A549 (cell line): ENCODE results near the gene ZIC1. TPM values are rescaled to one million over a fixed set of nuclear protein-coding genes. Genes with fewer than 3 reads are reported as not detected.

ENCODE experiments used
- ATAC-seq, 2 experiments: fragments of 200-7000 bp in 1 of 2; fragments of >200 bp in 1 of 2; cut with Nextera tagmentation in 1 of 2; cut with Tn5 transposase in 1 of 2; 3 replicates each; pipeline versions ENCODE4 v1.8.0 to v1.9.1; 2018 to 2020; ENCODE audit warnings: mild to moderate bottlenecking in 1 of 2, moderate library complexity in 1 of 2
- CTCF ChIA-PET: fragments of 300-600 bp; sonication (Branson Sonifier 250); formaldehyde crosslinking; extraction: SDS; loops from one replicate; lab custom pipeline; 2021; ENCODE audit warnings: antibody characterized with exemption, inconsistent platforms; lab: Yijun Ruan, JAX
- POLR2A ChIA-PET: fragments of 350-600 bp; formaldehyde crosslinking; extraction: SDS; loops from one replicate; lab custom pipeline; 2021; ENCODE audit warnings: antibody characterized with exemption, inconsistent platforms; lab: Yijun Ruan, JAX
- DNase-seq, 2 experiments: peaks; one replicate each; pipeline versions ENCODE4 v3.0.0 to v3.0.0-alpha.2; 2011 to 2016; ENCODE audit warnings: low read depth in 1 of 2, low spot score in 1 of 2
- FAIRE-seq: peaks from 2 replicates; lab custom pipeline; 2011; peaks lifted over from hg19 to GRCh38; lab: Jason Lieb, UNC
- H3K27ac ChIP-seq, 2 experiments: fragments of >200 bp; sonication (Bioruptor Twin); formaldehyde crosslinking; 3 replicates each; pipeline ENCODE4 v1.5.1; 2016 to 2017
- H3K4me1 ChIP-seq: fragments of >200 bp; sonication (Bioruptor Twin); formaldehyde crosslinking; 3 replicates; pipeline ENCODE4 v1.6.1; 2016
- H3K4me2 ChIP-seq: fragments of >200 bp; sonication (Bioruptor Twin); formaldehyde crosslinking; 3 replicates; pipeline ENCODE4 v1.6.1; 2016
- H3K4me3 ChIP-seq: fragments of >200 bp; sonication (Bioruptor Twin); formaldehyde crosslinking; 3 replicates; pipeline ENCODE4 v1.5.1; 2016
- H3K9me3 ChIP-seq: fragments of >200 bp; sonication (Bioruptor Twin); formaldehyde crosslinking; 3 replicates; pipeline ENCODE4 v1.6.1; 2016
- CEBPB ChIP-seq, 2 experiments: fragments of >200 bp in 1 of 2; sonication (Bioruptor Twin) in 1 of 2; formaldehyde crosslinking in 1 of 2; IDR thresholded peaks; 2 replicates each; pipeline ENCODE4 v1.6.1; 2012 to 2016
- CTCF ChIP-seq: fragments of >200 bp; sonication (Bioruptor Twin); formaldehyde crosslinking; IDR thresholded peaks from 3 replicates; pipeline ENCODE4 v1.5.1; 2016
- EHMT2 ChIP-seq: fragments of 200-600 bp; sonication (generic); IDR thresholded peaks from 2 replicates; pipeline ENCODE4 v1.6.1; 2016; ENCODE audit warnings: antibody characterized with exemption, low read depth, mild to moderate bottlenecking, moderate library complexity
- ELK1 ChIP-seq: fragments of 150-350 bp; IDR thresholded peaks from 2 replicates; pipeline ENCODE4 v1.6.1; 2014; ENCODE audit warnings: low read depth, mild to moderate bottlenecking, low read length
- FOSB ChIP-seq: fragments of 250-450 bp; sonication (Bioruptor Pico); IDR thresholded peaks from 2 replicates; pipeline ENCODE4 v1.5.0; 2020; ENCODE audit warnings: mild to moderate bottlenecking, moderate library complexity
- FOXS1 ChIP-seq: fragments of 250-450 bp; sonication (Bioruptor Pico); IDR thresholded peaks from 2 replicates; pipeline ENCODE4 v1.5.0; 2020; ENCODE audit warnings: mild to moderate bottlenecking, moderate library complexity
- GATA3 ChIP-seq: IDR thresholded peaks from 2 replicates; pipeline ENCODE4 v1.6.1; 2012; ENCODE audit warnings: borderline replicate concordance
- HDAC2 ChIP-seq: fragments of 200-600 bp; sonication (generic); IDR thresholded peaks from 2 replicates; pipeline ENCODE4 v1.6.1; 2016
- HEYL ChIP-seq: fragments of 250-450 bp; sonication (Bioruptor Pico); IDR thresholded peaks from 2 replicates; pipeline ENCODE4 v1.8.0; 2021; ENCODE audit warnings: mild to moderate bottlenecking, moderate library complexity
- HOXB13 ChIP-seq: fragments of 250-450 bp; sonication (Bioruptor Pico); IDR thresholded peaks from 2 replicates; pipeline ENCODE4 v1.5.0; 2020; ENCODE audit warnings: low read depth, mild to moderate bottlenecking, moderate library complexity
- HOXB5 ChIP-seq: fragments of 250-450 bp; sonication (Bioruptor Pico); IDR thresholded peaks from 2 replicates; pipeline ENCODE4 v1.5.0; 2020; ENCODE audit warnings: mild to moderate bottlenecking, moderate library complexity
- KDM1A ChIP-seq: fragments of 200-600 bp; sonication (generic); IDR thresholded peaks from 2 replicates; pipeline ENCODE4 v1.6.1; 2016; ENCODE audit warnings: low read depth, mild to moderate bottlenecking
- MAFK ChIP-seq: fragments of 450-650 bp; IDR thresholded peaks from 2 replicates; pipeline ENCODE4 v1.6.1; 2014; ENCODE audit not compliant: partially characterized antibody
- MAX ChIP-seq: IDR thresholded peaks from 2 replicates; pipeline ENCODE4 v1.6.1; 2012
- NPAS2 ChIP-seq: fragments of 250-450 bp; sonication (Bioruptor Pico); IDR thresholded peaks from 2 replicates; pipeline ENCODE4 v1.8.0; 2022; ENCODE audit warnings: mild to moderate bottlenecking, moderate library complexity, borderline replicate concordance
- PHF8 ChIP-seq: fragments of 200-600 bp; sonication (generic); IDR thresholded peaks from 2 replicates; pipeline ENCODE4 v1.6.1; 2016; ENCODE audit warnings: low read depth, mild to moderate bottlenecking, antibody characterized with exemption, moderate library complexity, borderline replicate concordance
- POLR2AphosphoS2 ChIP-seq: conservative IDR thresholded peaks from 2 replicates; pipeline ENCODE4 v1.6.1; 2012; ENCODE audit warnings: low read length, improper control_type of control experiment, inconsistent platforms
- RAD21 ChIP-seq, 2 experiments: fragments of >200 bp in 1 of 2; sonication (Bioruptor Twin) in 1 of 2; formaldehyde crosslinking in 1 of 2; IDR thresholded peaks in 1 of 2; conservative IDR thresholded peaks in 1 of 2; 2 replicates in 1 of 2; 3 replicates in 1 of 2; pipeline ENCODE4 v1.6.1; 2012 to 2018; ENCODE audit warnings: inconsistent platforms in 1 of 2
- RCOR1 ChIP-seq: fragments of 150-350 bp; IDR thresholded peaks from 2 replicates; pipeline ENCODE4 v1.6.1; 2014; ENCODE audit warnings: antibody characterized with exemption, low read length, low read depth
- RFX5 ChIP-seq: fragments of 450-650 bp; IDR thresholded peaks from 2 replicates; pipeline ENCODE4 v1.7.1; 2014; ENCODE audit warnings: antibody characterized with exemption, mild to moderate bottlenecking, moderate library complexity
- RNF2 ChIP-seq: fragments of 200-600 bp; sonication (generic); IDR thresholded peaks from 2 replicates; pipeline ENCODE4 v1.6.1; 2016; ENCODE audit warnings: low read depth, mild to moderate bottlenecking, antibody characterized with exemption, moderate library complexity, borderline replicate concordance
- SMC3 ChIP-seq: fragments of >200 bp; sonication (Bioruptor Twin); formaldehyde crosslinking; IDR thresholded peaks from 3 replicates; pipeline ENCODE4 v1.6.1; 2018; ENCODE audit warnings: inconsistent platforms
- SREBF2 ChIP-seq: fragments of 450-650 bp; IDR thresholded peaks from 2 replicates; pipeline ENCODE4 v1.6.1; 2014; ENCODE audit warnings: mild to moderate bottlenecking, moderate library complexity
- USF2 ChIP-seq: fragments of 450-650 bp; IDR thresholded peaks from 2 replicates; pipeline ENCODE4 v1.6.1; 2014; ENCODE audit warnings: antibody characterized with exemption
- WGBS: methylation state at CpG from one replicate; pipeline ENCODE4 v1.1.6; 2017; ENCODE audit errors: missing lambda C conversion rate; 5-methylcytosine and 5-hydroxymethylcytosine counted together
- polyA plus RNA-seq, 4 experiments: library from polyadenylated mRNA; depleted of rRNA in 3 of 4; stranded (reverse); fragments of >200 nt; fragmentation: RNase III in 1 of 4; extraction: RNeasy Plus Mini Kit Qiagen cat#74134 plus additional on column Dnase treatment in 1 of 4; gene quantifications; 2 replicates in 3 of 4; 3 replicates in 1 of 4; pipeline ENCODE4 v1.2.3, GENCODE V29; 2011 to 2017

ZIC1 gene
- polyA plus RNA-seq, 2 of the 4 experiments (the other 2 are of a cell fraction) = 0.01 TPM; not detected in 1

GRCh38 chr3:147397155-147397874 lies 11.8 kb upstream of the ZIC1 start:
- no peak for FAIRE-seq
- CTCF ChIA-PET = no interaction called here

GRCh38 chr3:147397875-147398812 lies 11.0 kb upstream of the ZIC1 start:
- CTCF ChIA-PET = no interaction called here
- WGBS = 73% methylated on average over 42 of the region's 46 CpGs
- POLR2A ChIA-PET = no interaction called here
- no peak for FAIRE-seq
- no peaks in the 10 kb centered on the region for H3K4me1 ChIP-seq
- no peak for DNase-seq
- no peak for ATAC-seq
- H3K4me3 ChIP-seq = no peak overlapping the region
- no peaks in the 10 kb centered on the region for H3K9me3 ChIP-seq
- no peak for TF ChIP-seq CEBPB (IDR thresholded peaks at IDR 0.05)
- TF ChIP-seq RFX5 = no peak
- no peak for TF ChIP-seq FOXS1
- TF ChIP-seq SREBF2 = no peak
- no peak for TF ChIP-seq USF2
- TF ChIP-seq FOSB (CRISPR knock-in tag) = no peak
- no peak for TF ChIP-seq RNF2
- TF ChIP-seq POLR2AphosphoS2 = no peak
- no peak for TF ChIP-seq RAD21 (conservative IDR thresholded peaks at IDR 0.05 in 1 of 2, IDR thresholded peaks at IDR 0.05 in 1 of 2)
- TF ChIP-seq CTCF = no peak
- TF ChIP-seq GATA3 = no peak
- no peak for TF ChIP-seq NPAS2
- TF ChIP-seq HOXB13 (CRISPR knock-in tag) = no peak
- TF ChIP-seq KDM1A = no peak
- TF ChIP-seq RCOR1 = no peak
- TF ChIP-seq ELK1 = no peak
- TF ChIP-seq MAX = no peak
- TF ChIP-seq, all 56 proteins: peak for 0
- Histone ChIP-seq H3K4me2 (no peak overlapping the region), H3K27ac (no peak overlapping the region)

More at GRCh38 chr3:147397155-147397874, 11.8 kb upstream of the ZIC1 start:
- TF ChIP-seq MAX (no peak), EHMT2 (no peak), HDAC2 (no peak), PHF8 (no peak), HEYL (CRISPR knock-in tag) (no peak), SMC3 (no peak), HOXB5 (no peak), NPAS2 (no peak), ELK1 (no peak), MAFK (no peak)
- ATAC-seq (no peak), DNase-seq (no peak)
- H3K27ac ChIP-seq = no peak overlapping the region
- H3K4me3 ChIP-seq = no peak overlapping the region
- POLR2A ChIA-PET = no interaction called here
- H3K4me1 ChIP-seq = no peaks in the 10 kb centered on the region
- 65% methylated on average over 31 of the region's 34 CpGs for WGBS
- H3K4me2 ChIP-seq = no peak overlapping the region
- no peaks in the 10 kb centered on the region for H3K9me3 ChIP-seq
